CD4-positive, alpha-beta T cell treated with Interleukin-17A for 1 hour (primary cell): ENCODE results near the gene BRMS1.
"Not testable (repeated sequence)": the region's sequence is repeated elsewhere in the genome, so short reads cannot be mapped to it uniquely, and the experiment has no call there.

Experiments used
- DNase-seq: peaks from one replicate; pipeline ENCODE4 v3.0.0-alpha.2; 2020

BRMS1 gene

DNA sequence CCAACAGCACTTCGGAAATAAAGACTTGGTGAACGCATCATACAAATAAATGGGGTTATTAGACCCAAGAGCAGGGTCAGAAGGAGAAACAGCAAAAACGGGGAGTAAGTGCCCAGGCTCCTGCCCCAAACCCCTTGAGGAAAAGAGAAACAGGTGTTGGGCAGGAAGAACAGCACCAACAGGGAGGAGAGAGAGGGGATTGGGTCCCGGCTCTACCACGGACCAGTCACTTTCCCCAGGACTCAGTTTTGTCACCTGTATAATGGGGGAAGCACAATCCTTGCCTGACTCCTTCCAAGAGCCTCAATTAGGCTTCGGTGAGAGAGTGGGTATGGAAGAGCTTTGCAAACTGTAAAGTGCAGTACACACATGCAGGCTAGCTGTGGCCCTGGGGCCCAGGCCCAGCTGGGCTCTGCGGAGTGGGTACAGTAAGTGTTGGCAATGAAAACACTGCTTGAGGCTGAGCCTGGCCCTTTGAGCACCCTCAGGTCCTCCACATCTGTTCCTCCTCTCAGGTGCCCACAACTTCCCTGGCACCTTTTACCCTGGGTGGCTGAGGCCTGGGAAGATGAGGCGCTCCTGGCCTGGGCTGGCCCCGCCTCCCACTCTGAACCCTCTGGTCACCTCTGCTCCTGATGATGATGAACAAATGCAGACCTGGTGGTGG lies 17.7 kb upstream of the BRMS1 start:
- DNase-seq = no peak

DNA sequence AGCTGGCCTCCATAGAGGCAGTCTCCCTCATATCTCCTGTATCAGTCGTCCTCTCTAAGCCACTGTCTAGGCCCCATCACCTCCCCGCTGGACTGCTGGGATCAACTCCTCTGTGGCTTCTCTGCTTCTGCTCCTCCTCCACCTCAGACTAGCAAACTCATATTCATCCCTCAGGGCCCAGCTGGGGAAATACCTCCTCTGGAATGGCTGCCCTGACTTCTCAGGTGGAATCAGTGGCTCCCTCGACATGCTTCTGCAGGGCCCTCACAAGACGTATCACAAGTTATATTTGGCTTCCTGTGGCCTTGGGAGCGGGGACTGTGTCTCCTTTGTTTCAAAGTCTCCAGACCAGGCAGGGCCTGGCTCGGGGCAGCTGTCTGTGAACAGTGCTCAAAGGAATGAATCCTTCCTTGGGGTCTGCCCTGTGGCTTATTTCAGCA lies 16.6 kb upstream of the BRMS1 start:
- no peak for DNase-seq

DNA sequence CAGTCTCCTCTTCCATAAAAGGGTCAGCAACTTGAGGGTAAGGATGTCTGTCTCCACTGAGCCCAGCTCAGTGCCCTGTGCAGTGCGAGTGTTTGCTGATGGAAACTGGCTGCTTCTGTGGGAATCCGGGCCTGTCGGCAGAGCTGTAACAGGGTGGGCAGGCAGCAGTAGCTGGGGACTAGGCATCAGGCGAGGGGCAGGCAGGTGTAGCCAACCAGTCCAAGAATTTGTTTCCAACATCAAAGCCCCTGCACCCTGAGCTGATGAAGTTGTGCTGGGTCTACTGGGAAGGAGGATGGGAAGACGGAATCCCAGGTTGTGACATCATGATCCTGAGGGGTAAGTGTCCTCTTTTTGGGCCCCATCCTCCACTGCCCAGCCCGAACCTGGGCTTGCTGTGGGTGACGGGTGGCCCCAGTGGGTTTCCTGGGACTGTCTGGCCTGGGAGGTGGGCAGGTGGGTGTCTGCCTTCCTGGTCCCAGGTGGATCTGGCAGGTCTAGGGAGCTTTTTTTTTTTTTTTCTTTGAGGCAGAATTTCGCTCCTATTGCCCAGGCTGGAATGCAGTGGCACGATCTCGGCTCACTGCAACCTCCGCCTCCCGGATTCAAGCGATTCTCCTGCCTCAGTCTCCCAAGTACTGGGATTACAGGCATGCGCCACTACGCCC lies 15.6 kb upstream of the BRMS1 start:
- no peak for DNase-seq

DNA sequence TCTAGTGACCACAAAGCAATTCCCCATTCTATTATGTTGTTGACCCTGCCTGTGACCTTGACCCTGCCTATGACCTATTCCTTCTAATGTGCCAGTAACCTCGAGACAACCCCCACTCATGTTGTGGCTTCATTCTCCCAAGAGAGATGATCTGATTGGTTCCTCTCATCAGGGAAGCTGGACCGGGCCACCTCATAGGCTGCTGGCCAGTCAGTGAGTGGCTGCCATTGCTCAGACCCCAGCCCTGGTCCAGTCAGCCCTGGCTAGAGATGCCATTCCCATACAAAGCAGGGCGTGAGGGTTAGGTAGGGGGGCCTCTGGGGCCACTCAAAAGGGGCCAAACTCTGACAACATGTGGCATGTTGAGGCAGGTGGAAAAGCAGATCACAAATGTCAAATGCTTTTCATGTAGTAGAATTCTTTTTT lies 14.8 kb upstream of the BRMS1 start:
- DNase-seq = no peak

DNA sequence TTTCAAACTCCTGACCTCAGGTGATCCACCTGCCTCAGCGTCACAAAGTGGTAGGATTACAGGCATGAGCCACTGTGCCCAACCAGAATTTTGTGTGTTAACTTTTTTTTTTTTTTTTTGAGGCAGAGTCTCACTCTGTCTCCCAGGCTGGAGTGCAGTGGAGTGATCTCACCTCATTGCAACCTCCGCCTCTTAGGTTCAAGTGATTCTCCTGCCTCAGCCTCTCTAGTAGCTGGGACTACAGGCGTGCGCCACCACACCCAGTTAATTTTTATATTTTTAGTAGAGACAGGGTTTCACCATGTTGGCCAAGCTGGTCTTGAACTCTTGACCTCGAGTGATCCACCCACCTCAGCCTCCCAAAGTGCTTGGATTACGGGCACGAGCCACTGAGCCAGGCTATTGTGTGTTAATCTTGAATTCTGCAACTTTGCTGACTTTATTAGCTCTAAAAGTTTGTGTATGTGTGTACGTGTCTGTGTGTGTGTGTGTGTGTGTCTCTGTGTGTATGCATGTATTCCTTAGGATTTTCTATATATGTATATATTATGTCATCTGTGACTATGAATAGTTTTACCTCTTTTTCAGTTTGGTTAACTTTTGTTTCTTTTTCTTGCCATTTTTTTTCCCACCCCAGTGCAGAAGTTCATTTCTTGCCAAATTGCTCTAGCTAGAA lies 5.8 kb upstream of the BRMS1 start:
- DNase-seq = not testable (repeated sequence)

DNA sequence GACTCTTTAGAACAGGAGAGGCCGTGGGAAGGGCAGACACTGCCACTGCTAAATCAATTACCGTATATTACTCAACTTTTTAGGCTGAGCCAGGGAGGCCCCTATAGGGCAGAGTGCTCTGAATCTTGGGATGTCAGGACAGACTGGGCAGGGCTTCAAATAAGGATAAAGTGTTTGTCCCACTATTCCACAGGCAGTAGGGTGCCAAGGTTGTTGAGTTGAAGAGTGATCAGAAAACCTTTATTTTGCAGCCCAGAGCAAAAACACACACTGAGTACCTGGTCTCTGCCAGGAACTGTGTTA lies 4.1 kb upstream of the BRMS1 start:
- DNase-seq = no peak

DNA sequence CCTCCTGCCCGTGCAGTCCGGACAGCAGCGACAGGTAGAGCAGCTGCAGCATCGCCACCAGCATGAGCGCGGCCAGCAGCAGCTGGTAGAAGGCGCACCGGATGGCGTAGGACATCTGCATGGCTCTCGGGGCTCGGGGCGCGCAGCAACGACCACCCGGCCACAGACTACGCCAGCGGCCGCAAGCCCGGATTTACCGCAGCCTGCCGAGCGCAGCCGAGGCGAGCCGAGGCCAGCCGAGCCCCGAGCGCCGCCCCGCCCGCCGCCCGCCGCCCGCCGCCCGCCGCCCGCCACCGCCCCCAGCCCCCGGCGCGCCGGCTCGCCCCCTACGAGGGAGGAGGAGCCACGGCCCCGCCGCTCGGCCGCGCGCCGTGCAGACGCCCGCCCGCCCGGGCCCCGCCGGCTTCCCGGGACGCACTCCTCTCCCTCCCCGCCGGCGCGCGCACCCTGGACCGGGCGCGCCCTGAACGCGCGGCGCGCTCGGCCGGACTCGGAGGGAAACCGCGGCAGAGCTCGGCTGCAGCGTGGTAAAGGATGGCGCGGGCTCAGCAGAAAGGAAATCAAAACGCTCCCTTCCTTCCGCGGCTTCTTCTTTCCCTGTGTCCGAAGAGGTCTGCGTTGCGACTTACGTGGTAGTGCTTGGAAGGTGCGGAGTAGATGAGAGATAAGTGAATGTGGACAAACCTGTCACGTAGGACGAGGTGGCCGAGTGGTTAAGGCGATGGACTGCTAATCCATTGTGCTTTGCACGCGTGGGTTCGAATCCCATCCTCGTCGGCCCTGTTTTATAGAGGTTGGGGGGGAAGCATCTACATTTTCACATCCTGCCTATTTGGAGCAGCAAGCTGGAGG lies 2.7 kb upstream of the BRMS1 start, which contains the start of gene B4GAT1:
B4GAT1 (minus strand) TSS at position 205 of the 852 bp plus-strand sequence; CDS start at position 121, 84 bp downstream.
- DNase-seq = peak; percentile 91

DNA sequence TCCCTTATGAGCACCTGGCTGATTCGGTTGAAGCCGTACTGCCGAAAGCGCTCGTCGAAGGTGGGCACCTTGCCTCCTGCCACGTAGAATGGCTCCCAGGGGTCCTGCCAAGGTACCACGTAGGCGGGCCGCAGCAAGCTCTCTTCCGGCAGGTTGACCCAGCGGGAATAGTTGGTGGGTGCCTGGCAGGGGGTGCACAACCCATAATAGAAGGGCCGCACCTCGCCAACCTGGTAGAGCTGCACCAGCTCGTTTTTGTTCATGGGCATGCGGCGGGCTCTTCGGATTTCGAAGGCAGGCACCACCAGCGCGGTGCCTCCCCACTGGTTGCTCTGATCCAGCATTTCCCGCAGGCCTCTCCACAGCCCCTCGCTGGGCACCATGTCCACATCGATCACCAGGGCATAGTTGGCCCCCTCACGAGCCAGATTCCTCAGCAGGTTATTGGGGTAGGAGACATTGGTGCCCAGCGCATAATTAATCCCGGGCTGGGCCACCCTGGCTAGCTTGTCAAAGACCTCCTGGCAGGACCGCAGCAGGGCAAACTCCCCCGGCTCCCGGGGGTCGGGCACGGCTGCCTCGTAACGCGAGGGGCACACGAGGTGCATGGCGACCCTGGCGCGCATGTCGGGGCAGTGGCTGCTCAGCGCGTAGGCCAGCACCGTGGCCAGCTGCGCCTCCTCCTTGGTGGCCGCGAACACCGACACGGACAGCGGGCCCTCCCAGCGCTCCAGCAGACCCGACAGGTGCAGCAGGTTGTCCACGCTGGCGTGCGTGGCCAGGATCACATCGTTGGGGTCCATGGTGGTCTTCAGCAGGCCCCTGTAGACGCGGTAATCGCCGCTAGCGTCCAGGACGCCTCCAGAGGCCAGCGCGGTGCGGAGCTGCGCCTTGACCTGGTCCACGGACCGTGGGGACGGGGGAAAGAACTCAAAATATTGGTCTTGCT lies 1.8 kb upstream of the BRMS1 start:
- no peak for DNase-seq

DNA sequence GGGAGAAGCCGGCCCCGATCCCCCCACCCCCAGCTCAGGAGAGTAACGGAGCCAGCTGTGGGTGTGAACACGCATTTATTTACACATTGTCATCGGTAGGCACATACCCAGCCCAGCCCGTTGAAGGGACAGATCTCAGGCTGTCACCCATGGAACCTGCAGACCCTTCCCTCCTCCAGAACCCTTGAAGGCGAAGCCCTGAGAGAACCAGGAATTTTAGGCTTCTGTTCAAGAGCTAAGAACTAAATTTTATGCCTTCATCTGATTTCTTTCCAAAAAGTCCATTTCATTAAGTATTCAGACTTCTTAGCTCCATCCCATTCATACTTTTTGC lies 379 bp upstream of the BRMS1 start:
- DNase-seq = no peak

DNA sequence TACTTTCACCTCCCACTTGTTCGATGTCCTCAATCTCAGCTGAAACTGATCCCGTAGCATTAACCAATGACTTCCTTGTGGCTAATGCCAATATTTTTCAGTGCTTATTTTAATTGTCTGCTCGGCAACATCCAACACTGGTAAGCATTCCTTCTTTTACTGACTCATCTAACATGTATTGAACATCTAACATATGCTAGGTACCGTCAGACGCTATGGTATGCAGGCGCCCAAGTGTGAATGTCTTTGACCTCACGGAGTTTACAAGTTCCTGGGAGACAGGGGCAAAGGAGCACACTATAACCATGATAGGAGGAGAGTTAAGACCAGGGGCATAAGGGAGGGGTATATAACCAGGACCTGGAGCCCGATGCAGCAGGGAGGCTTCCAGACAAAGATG lies 1.7 kb downstream of the BRMS1 start:
- no peak for DNase-seq

DNA sequence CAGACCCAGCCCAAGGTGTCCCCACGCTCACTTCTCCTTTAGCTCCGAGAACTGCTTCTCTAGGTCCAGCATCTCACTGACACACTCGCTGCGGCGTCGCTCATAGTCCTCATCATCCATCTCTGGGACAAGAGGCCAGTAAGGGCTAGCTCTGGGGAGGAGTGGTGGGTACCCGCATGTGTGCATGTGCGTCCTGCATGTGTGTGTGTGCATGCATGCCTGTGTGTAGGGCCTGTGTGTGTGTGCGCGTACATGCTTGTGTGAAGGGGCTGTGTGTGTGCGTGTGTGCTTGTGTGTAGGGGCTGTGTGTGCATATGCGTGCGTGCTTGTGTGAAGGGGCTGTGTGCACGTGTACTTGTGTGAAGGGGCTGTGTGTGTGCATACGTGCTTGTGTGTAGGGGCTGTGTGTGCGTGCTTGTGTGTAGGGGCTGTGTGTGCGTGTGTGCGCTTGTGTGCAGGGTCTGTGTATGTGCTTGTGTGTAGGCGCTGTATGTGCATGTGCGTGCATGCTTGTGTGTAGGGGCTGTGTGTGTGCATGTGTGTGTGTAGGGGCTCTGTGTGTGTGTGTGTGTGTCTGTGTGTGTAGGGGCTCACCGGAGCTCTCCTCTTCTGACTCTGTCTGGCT lies 3.3 kb downstream of the BRMS1 start:
- DNase-seq = no peak

DNA sequence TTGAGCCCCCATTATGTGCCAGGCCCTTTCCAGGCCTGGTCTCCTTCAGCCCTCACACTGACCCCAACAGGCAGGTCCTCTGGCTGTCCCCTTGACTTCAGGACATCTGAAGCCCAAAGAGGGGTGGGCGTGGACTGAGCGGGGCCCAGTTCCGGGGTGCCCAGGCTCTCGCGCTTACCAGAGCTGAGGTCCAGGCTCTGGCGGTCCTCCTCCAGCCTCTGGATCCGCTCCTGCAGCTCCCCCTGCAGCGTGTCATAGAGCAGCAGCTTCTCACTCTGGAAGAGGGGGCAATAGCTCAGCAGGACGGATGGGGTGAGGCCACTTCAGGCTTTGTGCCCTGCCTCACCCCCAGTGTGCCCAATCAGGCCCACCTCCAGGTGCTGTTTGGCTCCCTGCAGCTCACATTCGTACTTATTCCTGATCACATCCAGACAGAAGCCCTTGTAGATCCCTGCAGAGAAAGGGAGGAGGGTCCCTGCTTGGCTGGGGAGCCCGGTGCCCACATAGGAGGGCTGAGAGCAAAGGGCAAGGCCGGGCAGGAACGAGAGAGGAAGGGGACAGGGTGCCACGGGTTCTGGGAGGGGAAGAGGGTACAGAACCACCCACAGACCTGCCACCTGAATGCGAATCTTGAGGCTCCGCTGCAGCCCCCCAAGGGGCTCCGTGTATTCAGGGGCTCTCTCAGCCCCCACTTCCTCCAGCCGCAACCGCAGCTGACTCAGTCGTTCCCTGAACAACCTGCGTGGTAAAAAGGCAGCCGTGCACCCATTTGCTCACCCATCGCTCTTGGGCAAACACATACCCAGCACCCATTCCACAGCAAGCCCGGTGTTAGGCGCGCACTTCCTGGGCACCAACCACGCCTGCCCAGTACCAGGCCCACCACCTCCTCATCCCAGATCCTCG lies 4.1 kb downstream of the BRMS1 start:
- no peak for DNase-seq

DNA sequence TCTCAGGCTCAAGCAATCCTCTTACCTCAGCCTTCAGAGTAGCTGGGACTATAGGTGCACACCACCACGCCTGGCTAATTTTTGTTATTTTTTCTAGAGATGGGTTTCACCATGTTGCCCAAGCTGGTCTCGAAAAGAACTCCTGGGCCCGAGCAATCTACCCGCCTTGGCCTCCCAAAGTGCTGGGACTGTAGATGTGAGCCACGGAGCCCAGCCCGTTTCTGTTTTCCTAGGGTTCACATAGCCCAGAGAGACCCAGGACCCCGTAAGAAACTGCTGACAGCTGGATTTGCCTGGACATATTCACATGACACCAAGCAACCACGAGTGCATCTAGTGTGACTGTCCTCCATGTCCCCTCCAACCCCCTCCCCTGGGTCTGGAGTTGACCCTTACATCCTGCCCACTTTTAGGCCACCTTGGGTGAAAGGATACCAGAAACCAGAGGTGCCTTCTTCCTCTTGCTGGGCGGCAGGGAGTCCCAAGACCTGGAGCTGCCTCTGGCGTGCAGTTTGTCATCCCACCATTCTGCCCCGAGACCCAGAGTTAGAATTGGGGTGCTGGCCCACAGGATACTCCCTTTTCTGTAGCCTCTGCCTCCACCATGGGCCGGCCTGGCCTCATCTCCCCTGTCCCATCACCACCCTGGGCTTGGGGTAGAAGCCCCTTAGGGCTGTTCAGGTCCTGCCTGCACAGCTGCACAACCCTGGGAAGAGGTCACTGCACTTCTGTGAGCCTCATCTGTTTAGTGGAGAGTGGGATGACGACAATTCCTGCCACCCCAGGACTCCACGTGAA lies 5.0 kb downstream of the BRMS1 start:
- no peak for DNase-seq

DNA sequence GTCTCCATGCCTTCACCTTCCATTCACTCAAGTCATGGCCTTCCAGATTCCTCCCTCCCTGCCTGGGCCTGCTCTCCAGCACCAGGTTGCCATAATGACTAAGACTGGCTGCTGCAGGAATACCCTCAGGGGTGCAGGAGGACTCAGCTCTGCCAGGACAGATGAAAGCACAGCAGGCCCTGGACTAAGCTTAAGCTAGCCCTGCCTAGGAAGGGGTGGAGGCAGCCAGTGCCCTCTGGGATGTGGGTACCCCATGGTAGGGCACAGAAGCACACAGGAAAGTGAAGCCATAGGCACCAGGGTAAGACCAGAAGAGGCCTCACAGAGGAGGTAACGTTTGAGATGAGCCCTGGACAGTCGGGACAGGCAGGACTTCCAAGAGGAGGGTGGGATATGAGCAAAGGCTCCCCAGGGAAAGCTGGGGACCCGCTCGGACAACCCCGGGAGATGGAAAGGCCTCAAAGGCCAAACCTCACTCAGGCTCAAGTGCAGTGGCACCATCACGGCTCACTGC lies 5.7 kb downstream of the BRMS1 start:
- no peak for DNase-seq

DNA sequence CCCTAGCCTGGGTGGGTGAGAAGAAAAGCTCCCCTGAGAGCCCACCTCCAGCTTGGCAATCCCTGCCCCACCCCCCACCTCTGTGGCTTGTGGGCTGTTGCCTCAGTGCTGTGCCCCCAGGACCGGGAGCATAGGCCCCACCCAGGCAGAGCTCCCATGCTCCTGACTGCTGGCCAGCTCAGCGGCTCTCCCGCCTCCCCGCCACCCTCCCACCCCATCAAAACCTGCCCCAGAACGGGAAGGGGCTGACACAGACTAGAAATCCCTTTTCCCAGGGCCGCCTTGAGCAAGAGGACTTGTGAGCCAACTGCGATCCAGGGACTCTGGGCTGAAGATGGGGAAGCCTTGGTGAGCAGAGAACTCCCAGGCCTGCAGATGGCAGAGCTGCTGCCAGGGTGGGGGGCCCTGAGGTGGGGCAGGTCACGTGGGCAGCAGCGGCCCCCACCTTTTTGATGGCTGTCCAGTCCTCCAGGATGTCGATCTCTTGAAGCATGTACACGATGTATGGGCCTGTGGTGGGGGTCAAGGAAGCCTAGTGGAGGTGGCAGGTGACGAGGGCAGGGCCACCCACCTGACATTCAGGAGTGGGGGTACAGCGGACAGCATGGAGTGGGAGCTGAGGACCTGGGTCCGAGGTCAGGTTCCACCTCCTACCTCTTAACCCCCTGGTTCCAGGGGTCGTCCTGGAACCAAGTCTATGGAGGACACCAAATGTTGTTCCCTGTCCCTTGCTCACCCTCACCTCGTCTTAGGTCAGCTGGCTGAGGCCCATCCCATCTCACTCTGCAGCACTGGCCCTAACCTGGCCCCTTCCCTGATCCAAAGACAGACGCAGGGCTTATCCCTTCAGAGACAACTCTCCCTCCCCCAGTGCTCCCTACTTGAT lies 6.4 kb downstream of the BRMS1 start:
- no peak for DNase-seq

DNA sequence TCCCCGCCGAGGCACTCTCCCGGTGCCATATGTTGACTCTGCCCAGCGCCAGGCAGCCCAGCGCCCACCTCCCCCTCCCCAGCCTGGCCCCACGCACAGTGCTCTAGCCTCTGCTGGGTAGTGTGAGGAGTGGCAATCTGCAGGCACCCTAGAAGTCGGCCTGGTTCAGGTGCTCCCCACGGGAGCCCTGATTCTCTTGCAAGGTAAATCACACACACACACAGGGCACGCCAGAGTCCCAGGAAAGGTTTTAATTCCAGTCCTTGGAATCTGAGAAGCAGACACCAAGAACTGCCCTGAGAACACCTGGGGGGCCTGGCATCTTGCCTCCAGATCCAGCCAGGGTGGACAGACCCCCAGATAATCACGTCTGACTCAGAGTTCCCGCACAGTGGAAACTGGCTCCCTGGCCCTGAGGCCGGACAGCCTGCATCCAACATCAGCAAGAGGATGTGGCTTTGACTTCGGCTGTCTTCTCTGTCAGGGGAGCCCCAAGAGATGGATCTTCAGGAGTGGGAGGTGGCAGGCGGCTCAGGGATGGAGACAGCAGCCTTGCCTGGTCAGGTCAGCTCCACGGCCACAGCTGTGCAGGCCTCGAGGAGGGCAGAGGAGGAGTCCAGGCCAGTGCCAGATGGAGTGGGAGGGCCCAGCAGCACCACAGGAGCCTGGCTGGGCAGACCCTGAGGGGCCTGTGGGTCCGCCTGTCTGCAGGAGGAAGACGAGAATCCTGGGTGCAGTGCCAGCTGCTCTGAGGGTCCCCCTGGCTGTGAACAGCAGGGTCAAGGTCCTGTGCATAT lies 7.6 kb downstream of the BRMS1 start:
- no peak for DNase-seq

DNA sequence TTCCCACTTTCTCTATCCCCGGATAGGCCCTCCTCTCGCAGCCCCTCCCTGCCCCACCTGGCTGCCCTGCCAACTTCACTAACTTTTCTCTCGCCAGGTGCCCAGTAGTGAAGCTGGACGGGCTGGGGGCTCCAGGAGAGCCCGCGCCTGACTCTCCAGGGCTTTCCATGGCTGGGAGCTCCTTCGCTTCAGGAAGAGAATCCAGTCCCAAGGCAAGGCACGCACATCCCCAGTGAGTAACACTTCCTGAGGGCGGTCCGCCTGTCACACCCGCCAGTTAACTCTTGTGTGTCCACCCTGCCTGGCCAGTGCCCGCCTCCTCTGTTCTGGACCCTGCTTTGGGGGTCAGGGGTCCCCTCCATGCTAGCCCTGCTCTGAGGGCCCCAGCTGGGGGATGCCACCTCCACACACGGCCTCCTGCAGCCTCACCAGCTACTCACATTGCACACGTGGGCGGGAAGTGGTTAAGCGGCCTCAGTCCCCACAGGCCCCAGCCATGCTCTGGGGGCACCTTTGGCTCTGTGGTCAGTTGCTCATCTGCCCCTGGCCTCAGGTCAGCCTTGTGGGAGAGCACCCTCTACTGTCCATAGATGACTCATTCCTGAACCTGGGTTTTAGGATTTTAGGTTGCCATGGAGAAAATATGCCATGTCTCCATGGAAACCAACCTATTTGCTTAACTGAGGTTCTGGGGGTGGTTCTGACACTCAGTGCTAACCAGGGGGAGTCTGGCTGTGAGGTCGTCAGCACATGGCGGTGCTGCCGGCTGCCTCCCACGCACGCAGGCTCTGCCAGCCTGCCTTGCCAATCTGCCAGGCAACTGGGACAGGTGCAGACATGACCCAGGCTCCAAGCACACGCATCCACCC lies 8.4 kb downstream of the BRMS1 start, which contains the start of gene RIN1:
RIN1 (minus strand) TSS at position 201 of the 869 bp plus-strand sequence; CDS start at position 169, 32 bp downstream.
- peak; percentile 64 for DNase-seq
